CD14-positive monocyte (primary cell): ENCODE results near the gene RASGRF2. TPM values are rescaled to one million over a fixed set of nuclear protein-coding genes. Genes with fewer than 3 reads are reported as not detected.

ENCODE experiments used
- DNase-seq, 3 donors: peaks; one replicate each; pipeline ENCODE4 v3.0.0-alpha.2; 2011 to 2022
- H2AFZ ChIP-seq: 2 replicates; pipeline ENCODE4 v1.6.0; 2012; ENCODE audit warnings: mild to moderate bottlenecking, low read depth, low read length, inconsistent platforms; ENCODE audit not compliant: insufficient read depth, poor library complexity, severe bottlenecking
- H3K27ac ChIP-seq, 2 donors: 1 replicate in 1 of 2; 2 replicates in 1 of 2; pipeline ENCODE4 v1.5.1; 2012 to 2013; ENCODE audit warnings: low read length in 2 of 2, control low read depth in 1 of 2, inconsistent platforms in 1 of 2, low read depth in 1 of 2, mild to moderate bottlenecking in 1 of 2
- H3K27me3 ChIP-seq, 2 donors: one replicate each; pipeline versions ENCODE4 v1.6.0 to v1.6.1; 2011 to 2013; ENCODE audit warnings: low read length in 2 of 2; ENCODE audit not compliant: control insufficient read depth in 2 of 2, insufficient read depth in 2 of 2
- H3K36me3 ChIP-seq, 2 donors: replicated peaks in 1 of 2; 1 replicate in 1 of 2; 2 replicates in 1 of 2; pipeline versions ENCODE4 v1.5.1 to v1.6.1; 2012 to 2013; ENCODE audit warnings: low read length in 2 of 2, control low read depth in 1 of 2, inconsistent platforms in 1 of 2, mild to moderate bottlenecking in 1 of 2; ENCODE audit not compliant: insufficient read depth in 2 of 2, control insufficient read depth in 1 of 2
- H3K4me1 ChIP-seq, 2 donors: 1 replicate in 1 of 2; 2 replicates in 1 of 2; pipeline versions ENCODE4 v1.5.1 to v1.6.1; 2012 to 2013; ENCODE audit warnings: low read length in 2 of 2, control low read depth in 1 of 2, inconsistent platforms in 1 of 2, mild to moderate bottlenecking in 1 of 2, moderate library complexity in 1 of 2; ENCODE audit not compliant: insufficient read depth in 2 of 2, control insufficient read depth in 1 of 2
- H3K4me2 ChIP-seq: replicated peaks from 2 replicates; pipeline ENCODE3; 2012; ENCODE audit warnings: low read length, moderate library complexity, mild to moderate bottlenecking; ENCODE audit not compliant: poor library complexity, severe bottlenecking; ENCODE audit errors: extremely low read depth
- H3K4me3 ChIP-seq, 3 experiments: fragments of 200-600 bp in 1 of 3; sonication (generic) in 1 of 3; replicated peaks in 1 of 3; 1 replicate in 2 of 3; 2 replicates in 1 of 3; pipeline ENCODE4 v1.5.1; 2011 to 2013; ENCODE audit warnings: low read length in 3 of 3, mild to moderate bottlenecking in 3 of 3, control low read depth in 2 of 3, low read depth in 2 of 3, inconsistent platforms in 1 of 3, moderate library complexity in 1 of 3
- H3K79me2 ChIP-seq: 2 replicates; pipeline ENCODE4 v1.6.0; 2012; ENCODE audit warnings: mild to moderate bottlenecking, control low read depth, inconsistent platforms, low read length, moderate library complexity; ENCODE audit not compliant: insufficient read depth
- H3K9ac ChIP-seq: 2 replicates; pipeline ENCODE4 v1.6.0; 2017; ENCODE audit warnings: low read length, mild to moderate bottlenecking; ENCODE audit not compliant: insufficient read depth, poor library complexity, severe bottlenecking
- H3K9me3 ChIP-seq, 2 donors: replicated peaks in 1 of 2; 1 replicate in 1 of 2; 2 replicates in 1 of 2; pipeline versions ENCODE4 v1.5.1 to v1.6.1; 2012 to 2013; ENCODE audit warnings: low read length in 2 of 2, control low read depth in 1 of 2; ENCODE audit not compliant: control insufficient read depth in 1 of 2, insufficient read depth in 1 of 2
- H4K20me1 ChIP-seq: 2 replicates; pipeline ENCODE4 v1.6.0; 2012; ENCODE audit warnings: mild to moderate bottlenecking, low read length, control low read depth, moderate library complexity; ENCODE audit not compliant: insufficient read depth
- H3K27ac Mint-ChIP-seq, 7 donors: one replicate each; pipeline ENCODE4 v1.8.0; 2020; ENCODE audit warnings: mild to moderate bottlenecking in 7 of 7, mixed read lengths in 7 of 7, moderate library complexity in 6 of 7, inconsistent platforms in 2 of 7
- H3K27me3 Mint-ChIP-seq, 3 donors: one replicate each; pipeline ENCODE4 v1.8.0; 2021 to 2022; ENCODE audit warnings: low read depth in 3 of 3, mild to moderate bottlenecking in 3 of 3, mixed read lengths in 3 of 3, moderate library complexity in 3 of 3, inconsistent platforms in 1 of 3
- H3K36me3 Mint-ChIP-seq, 2 donors: one replicate each; pipeline ENCODE4 v1.8.0; 2020; ENCODE audit warnings: mixed read lengths in 2 of 2, inconsistent platforms in 1 of 2, mild to moderate bottlenecking in 1 of 2
- H3K4me1 Mint-ChIP-seq: one replicate; pipeline ENCODE4 v1.8.0; 2020; ENCODE audit warnings: mild to moderate bottlenecking, mixed read lengths
- H3K4me3 Mint-ChIP-seq, 2 donors: one replicate each; pipeline ENCODE4 v1.8.0; 2020; ENCODE audit warnings: mild to moderate bottlenecking in 2 of 2, mixed read lengths in 2 of 2, moderate library complexity in 1 of 2
- H3K9me3 Mint-ChIP-seq, 7 donors: one replicate each; pipeline ENCODE4 v1.8.0; 2020 to 2022; ENCODE audit warnings: mixed read lengths in 7 of 7, mild to moderate bottlenecking in 6 of 7, moderate library complexity in 6 of 7, inconsistent platforms in 2 of 7
- CTCF ChIP-seq: fragments of 200-600 bp; IDR thresholded peaks from one replicate; pipeline ENCODE4 v1.8.0; 2022; ENCODE audit warnings: antibody characterized with exemption, mild to moderate bottlenecking
- WGBS: methylation state at CpG from one replicate; pipeline ENCODE4 v1.1.5; 2013; ENCODE audit warnings: missing lambda C conversion rate; ENCODE audit not compliant: insufficient coverage; 5-methylcytosine and 5-hydroxymethylcytosine counted together
- intact Hi-C, 2 donors: fragments of 100-400 bp; cut with micrococcal nuclease; formaldehyde crosslinking; loops; one replicate each; pipeline versions ENCODE4 v1.15.0 to v1.15.1; 2023
- polyA plus RNA-seq, 3 donors: library from polyadenylated mRNA; depleted of rRNA in 1 of 3; unstranded in 2 of 3; stranded (reverse) in 1 of 3; fragments of 300-500 nt in 2 of 3; fragments of >200 nt in 1 of 3; fragmentation: Illumina TruSeq in 2 of 3; gene quantifications; 1 replicate in 2 of 3; 2 replicates in 1 of 3; pipeline ENCODE4 v1.2.3, GENCODE V29; 2012 to 2021

Gene RASGRF2
- polyA plus RNA-seq, 3 donors: 0.01 to 0.02 TPM; not detected in 1

DNA sequence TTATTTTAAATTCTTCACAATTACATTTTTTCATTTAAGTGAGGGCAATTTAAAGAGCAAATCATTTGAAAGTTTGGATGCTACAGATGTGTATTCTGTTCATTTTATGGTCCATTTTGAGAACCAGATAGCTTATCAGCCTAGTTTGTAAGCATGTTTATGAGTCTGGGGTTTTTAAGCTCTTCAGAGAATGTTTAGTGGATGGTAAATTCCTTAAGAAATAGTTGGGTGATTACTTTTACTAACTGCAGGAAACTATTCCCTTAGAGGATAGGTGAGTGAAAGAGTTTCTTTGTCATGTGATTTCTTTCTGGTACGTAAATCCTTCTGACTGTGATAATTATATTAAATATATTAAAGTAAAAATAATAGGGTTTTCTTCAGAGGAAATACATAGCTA, 17.6 kb downstream of the RASGRF2 start:
- no CpG with 5 or more reads among the region's 1 CpG for WGBS
- H3K4me3 Mint-ChIP-seq: no peak overlapping the region
- DNase-seq: no peak
- H3K4me1 Mint-ChIP-seq: peaks cover 3% of the 10 kb centered on the region
- H3K9me3 Mint-ChIP-seq: peaks cover 0 to 3% (median 0%) of the 10 kb centered on the region in 7 donors
- no peak overlapping the region for H3K27ac Mint-ChIP-seq
- H3K27me3 Mint-ChIP-seq: peaks cover 0 to 4% (median 3%) of the 10 kb centered on the region in 3 donors
- Histone ChIP-seq H2AFZ (no peak overlapping the region), H3K4me2 (no peak overlapping the region), H3K27ac (no peak overlapping the region), H3K79me2 (no peaks in the 10 kb centered on the region), H3K4me3 (no peak overlapping the region), H3K9ac (no peak overlapping the region), H3K4me1 (no peaks in the 10 kb centered on the region), H3K9me3 (no peaks in the 10 kb centered on the region), H3K27me3 (no peaks in the 10 kb centered on the region), H4K20me1 (no peaks in the 10 kb centered on the region), H3K36me3 (no peaks in the 10 kb centered on the region)
- no peaks in the 10 kb centered on the region for H3K36me3 Mint-ChIP-seq
- intact Hi-C loops: no loop called here
- no peak for TF ChIP-seq CTCF

DNA sequence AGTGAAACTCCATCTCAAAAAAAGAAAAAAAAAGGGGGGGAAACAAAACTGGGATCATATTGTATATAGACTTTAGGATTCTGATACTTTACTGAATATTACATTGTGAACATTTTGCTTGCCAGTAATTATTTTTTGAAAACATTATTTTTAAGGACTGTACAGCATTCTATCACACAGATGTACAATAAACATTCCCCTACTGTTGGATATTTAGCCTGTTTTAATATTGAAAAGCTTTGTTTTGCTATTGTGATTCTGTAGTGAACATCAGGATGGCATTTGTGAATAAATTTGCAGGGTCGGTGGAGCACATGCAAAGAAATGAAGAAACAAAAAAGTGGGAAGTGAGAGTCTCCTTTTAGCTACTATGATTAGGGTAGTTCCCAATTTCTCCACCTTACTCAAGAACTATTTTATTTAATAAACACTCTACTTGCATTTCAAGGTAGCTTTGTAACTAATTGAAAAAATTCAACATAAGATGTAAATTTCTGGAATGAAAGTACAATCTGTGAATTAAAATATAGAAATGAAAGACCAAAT, 18.7 kb downstream of the RASGRF2 start:
- Histone ChIP-seq H4K20me1 (no peaks in the 10 kb centered on the region), H3K4me3 (no peak overlapping the region), H3K27ac (no peak overlapping the region), H3K27me3 (no peaks in the 10 kb centered on the region), H3K9ac (no peak overlapping the region), H3K4me2 (no peak overlapping the region), H3K79me2 (no peaks in the 10 kb centered on the region), H3K4me1 (no peaks in the 10 kb centered on the region), H3K9me3 (no peaks in the 10 kb centered on the region), H3K36me3 (no peaks in the 10 kb centered on the region), H2AFZ (no peak overlapping the region)
- Mint-ChIP-seq H3K27ac (no peak overlapping the region), H3K4me3 (no peak overlapping the region), H3K36me3 (no peaks in the 10 kb centered on the region), H3K27me3 (peaks cover 0 to 4% (median 3%) of the 10 kb centered on the region in 3 donors), H3K9me3 (peaks cover 0 to 3% (median 0%) of the 10 kb centered on the region in 7 donors), H3K4me1 (peaks cover 3% of the 10 kb centered on the region)
- no peak for DNase-seq
- TF ChIP-seq CTCF: no peak
- intact Hi-C loops: no loop called here
- no CpG with 5 or more reads among the region's 1 CpG for WGBS
